HG03025 (cell line): ENCODE data around the gene FOXP1.

Source experiments
- ATAC-seq: cut with Tn5 transposase; IDR thresholded peaks from one replicate; pipeline ENCODE4 v1.9.1; 2021; ENCODE audit warnings: mild to moderate bottlenecking, moderate library complexity; ENCODE audit not compliant: unreplicated experiment, low FRiP score

Gene FOXP1

DNA sequence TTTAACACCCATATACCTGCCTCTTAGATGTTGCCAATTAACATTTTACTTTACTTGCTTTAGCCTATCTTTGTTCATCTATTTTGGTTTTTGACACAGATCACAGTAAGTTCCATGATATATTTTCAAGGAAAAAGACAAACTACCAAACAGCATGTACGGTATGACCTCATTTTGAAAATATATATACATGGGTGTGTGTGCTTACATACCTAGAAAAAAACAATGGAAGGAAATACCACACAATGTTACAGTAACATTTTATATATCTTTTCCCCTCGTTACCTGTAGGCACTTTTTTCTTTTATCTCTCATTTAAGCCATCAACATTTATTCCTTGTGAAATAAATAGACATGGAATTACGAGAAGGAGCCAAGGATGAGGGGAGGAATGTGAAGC, 170.0 kb downstream of the FOXP1 start:
- no peak for ATAC-seq

DNA sequence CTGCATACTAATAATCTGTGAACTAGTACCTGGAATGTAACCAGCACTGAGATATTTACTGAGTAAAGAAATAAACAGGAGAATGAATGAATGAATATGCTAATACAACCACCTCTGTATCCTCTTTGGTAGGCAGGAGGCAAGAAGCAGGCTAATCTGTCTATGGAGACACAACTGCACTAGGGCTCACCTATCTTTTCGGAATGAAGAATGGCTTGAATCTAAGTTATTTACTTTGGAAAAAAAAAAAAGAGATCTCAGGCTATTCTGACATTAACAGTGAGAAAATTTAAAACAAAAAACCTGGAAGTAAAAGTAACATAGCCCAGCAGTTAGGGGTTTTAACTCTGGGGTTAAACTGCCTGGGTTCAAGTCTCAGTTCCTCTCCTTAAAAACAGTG, 174.2 kb downstream of the FOXP1 start:
- no peak for ATAC-seq

DNA sequence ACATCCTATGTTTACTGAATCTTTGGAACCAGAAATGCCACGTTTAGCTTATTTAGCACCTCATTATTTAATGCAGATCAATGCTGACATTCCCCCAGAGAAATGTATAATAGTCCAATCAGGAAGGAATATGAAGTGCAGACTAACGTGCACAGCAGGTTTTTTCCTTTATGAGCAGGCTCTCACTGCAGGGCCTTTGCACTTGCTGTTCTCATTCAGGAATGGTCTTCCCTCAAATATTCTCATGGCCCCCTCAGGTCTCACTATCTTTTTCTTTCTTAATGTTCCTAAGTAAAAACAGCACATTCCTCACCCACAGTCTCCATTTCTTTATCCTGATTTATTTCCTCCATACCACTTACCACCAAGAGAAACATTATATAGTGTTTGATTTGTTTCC, 174.6 kb downstream of the FOXP1 start:
- ATAC-seq = no peak

DNA sequence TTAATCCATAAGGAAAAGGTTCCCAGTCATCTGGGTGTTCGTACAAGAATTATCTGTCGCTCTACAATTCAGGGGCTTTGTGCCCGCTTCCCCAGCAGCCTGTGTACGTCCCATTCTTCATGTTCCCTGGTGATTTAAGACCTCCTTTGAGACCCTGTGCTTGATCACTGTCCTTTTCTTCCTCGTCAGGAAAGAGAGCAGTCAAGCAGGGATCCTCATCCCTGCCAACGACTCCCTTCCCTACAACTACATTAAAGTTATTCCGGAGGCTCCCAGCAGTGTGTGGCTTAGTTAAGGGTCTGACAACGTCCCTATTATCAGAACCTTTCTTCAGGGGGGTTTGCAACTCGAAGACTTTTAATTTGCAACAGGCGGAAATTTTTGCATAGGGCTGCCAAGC, 175.7 kb downstream of the FOXP1 start:
- no peak for ATAC-seq

DNA sequence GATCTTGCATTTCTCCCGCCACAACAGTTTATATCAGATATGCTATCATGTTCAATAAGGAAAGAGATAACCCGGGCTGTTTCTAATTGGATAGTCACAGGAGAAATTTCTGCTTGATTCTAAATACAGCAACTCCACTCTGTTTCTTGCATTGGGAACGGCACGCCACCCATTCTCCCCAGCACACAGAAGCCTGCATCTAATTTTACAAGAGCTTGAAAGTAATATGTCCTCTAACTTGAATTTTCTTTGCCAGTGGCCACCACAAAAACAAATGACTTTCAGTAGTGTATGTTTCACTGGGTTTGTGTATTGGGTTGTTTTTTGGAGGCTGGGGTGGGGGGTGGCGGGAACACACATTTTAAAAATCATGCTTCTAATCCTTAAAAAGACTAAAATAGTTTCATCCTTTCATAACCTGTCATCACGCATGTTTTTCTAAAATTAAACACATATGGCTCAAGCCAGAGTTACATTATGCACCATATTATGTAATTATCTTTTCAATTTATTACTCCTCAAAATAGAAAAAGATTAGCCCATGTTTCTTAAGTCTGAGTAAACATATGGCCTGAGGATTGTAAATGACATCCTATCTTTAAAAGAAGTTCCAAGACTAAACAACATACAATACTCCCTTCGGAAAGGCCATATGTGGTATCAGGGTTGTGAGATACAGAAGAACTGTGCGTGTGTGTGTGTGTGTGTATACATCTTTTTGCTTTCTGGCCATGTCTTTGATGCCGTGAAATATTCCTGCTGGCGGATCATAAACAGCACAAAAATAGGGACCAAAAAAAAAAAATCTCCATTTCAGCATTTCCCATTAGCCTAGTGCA, 176.3 kb downstream of the FOXP1 start:
- ATAC-seq = no peak

DNA sequence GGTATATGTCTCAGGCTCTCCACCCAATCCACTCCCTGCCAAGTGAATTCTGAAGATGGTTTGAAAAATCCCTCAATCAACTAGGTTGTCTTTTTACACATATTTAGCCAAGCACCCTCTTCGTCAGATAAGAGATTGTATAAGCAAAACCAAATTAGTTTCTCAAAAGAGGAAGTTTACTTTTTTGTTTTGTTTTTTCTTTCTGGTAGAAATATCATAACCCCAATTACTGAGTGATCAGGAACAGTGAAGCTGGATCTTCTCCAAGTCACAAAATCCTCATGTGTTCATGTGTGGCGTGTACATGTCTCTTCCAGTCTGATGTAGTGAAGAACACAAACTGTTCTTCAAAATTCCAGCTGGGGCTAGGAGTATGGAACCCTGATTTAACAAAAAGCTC, 180.6 kb downstream of the FOXP1 start:
- no peak for ATAC-seq

DNA sequence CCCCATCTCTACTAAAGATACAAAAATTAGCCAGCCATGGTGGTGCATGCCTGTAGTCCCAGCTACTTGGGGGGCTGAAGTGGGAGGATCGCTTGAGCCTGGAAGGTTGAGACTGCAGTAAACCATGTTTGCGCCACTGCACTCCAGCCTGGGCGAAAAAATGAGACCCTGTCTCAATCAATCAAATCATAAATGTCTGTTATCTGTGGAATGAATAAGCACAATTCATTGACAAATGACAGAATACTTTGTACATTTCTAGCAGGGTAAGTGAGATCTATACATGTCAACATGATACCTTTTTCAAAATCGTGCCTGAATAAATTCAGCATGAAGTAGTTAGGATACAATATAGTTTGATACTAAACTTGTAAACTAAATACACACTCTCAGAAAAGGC, 181.2 kb downstream of the FOXP1 start:
- no peak for ATAC-seq

DNA sequence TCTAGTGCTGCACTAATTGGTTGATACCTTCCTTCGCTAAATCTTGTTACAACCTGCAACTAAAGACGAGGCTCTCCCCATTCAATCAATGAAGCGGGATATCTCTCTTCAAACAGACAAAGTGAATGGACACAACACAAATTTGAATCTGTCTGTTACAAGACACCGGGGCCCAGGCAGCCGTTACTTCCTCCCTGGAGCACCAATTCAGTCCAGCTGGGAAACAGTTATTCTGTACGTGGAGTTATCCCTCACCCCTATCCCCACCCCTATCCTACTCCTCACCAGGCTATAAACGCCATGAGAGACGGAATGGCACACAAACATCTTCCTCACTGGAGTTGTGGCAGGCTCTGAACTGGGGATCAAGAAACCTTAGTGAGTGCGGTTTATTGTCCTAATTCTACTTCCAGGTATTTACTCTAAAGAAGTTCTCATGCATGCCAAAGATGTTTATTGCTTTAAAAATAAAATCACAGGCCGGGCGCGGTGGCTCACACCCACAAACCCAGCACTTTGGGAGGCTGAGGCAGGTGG, 181.8 kb downstream of the FOXP1 start:
- ATAC-seq = no peak

DNA sequence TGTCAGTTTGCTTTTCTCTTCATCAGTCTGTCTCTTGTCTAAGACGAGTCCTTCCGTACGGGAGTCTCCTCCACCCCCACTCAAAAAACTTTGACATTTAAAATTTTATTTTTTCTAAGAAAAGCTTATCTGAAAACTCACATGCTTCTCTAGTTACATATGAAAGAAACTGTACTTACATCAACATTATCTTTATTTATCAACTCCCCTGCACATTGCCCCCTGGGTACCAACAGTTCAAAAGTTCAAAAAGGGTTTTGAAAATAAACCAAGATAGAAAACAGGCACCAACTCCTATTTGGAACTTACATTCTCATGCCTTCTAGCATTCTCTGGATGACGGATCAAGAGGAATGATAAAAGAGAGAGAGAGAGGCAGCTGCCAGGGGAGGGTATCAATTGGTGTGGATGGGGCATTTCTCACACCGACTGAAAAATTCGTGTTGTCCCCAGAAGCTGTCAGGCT, 182.5 kb downstream of the FOXP1 start:
- ATAC-seq = no peak

DNA sequence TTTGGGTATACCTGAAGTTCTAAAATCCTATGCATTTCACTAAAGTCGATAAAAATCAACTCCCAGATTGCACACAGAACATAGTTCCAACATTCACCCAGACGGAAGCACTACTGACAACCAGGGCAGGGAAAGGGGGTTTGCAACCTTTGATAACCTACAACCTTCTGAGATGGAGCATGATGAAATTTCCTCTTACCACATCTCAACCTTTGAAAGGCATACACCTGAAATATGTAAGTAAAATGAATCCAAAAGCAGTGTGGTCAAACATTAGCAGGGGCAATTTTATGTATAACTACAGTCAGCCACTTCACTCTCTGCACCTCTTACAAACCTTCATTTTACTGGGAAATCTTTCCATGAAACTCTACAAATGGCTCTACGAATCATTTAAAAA, 184.1 kb downstream of the FOXP1 start:
- ATAC-seq = no peak

DNA sequence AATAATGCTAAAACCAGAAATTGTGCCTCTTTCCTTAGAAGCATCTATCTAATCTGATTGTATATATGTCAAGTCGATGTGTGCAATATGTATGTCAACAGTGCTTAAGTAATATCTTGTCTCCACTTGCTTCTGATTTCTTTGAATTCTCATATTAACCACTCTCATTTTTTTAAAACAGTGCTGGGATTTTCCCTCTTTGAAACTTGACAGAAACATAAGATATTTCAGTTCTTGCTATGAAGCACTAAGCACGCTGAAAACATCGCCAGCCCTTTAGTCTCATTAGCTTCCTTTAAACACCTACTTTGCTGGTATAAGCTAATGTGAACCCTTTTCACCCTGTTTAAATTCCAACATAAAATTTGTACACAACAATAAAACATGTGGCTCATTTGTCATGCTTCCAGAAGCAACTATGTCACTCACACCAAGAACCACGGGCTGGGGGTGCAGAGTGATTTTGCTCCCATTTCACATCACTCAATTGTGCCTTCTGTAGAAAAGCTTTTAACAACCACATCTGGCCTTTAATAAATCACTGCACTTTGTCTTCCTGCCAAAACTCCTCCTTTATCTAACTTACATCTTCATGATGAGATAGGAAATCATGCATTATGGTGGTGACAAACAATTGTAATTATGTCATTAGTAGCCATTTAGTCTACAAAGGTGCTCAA, 185.2 kb downstream of the FOXP1 start:
- ATAC-seq = no peak

DNA sequence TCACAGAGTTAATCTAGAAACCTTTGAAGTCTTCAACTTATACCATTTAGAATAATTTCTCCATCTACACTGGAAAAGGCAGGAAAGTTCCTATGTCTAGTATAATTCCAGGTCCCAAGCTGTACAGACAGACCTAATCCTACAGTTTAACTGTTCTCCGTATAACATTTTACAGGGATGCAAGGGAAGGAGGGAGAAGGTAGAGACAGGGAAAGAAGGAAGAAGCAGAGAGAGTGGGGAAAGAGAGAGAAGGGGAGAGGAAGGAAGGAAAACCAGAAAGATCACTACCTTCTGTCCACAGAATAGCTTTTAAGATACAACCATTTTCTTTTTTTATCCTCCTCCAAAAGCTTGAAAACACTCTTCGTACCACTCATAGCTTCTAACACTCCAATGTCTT, 185.8 kb downstream of the FOXP1 start:
- no peak for ATAC-seq

DNA sequence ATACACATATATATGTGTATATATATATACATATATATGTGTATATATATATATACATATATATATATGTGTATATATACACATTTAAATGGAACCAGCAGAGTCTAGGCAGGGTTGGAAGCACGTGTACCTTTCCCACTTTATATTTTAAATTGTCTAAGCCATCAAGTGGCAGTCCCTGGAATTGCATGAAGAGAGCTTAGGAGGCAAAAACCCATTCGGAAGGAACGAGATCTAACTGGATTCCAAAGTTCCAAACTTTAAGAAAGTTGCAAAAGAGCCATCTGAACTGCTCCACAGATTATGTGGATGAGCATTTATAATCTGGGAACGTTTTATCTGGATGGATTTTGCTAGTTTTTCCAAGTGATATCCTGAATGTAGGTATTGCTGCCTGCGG, 186.5 kb downstream of the FOXP1 start:
- ATAC-seq = no peak

DNA sequence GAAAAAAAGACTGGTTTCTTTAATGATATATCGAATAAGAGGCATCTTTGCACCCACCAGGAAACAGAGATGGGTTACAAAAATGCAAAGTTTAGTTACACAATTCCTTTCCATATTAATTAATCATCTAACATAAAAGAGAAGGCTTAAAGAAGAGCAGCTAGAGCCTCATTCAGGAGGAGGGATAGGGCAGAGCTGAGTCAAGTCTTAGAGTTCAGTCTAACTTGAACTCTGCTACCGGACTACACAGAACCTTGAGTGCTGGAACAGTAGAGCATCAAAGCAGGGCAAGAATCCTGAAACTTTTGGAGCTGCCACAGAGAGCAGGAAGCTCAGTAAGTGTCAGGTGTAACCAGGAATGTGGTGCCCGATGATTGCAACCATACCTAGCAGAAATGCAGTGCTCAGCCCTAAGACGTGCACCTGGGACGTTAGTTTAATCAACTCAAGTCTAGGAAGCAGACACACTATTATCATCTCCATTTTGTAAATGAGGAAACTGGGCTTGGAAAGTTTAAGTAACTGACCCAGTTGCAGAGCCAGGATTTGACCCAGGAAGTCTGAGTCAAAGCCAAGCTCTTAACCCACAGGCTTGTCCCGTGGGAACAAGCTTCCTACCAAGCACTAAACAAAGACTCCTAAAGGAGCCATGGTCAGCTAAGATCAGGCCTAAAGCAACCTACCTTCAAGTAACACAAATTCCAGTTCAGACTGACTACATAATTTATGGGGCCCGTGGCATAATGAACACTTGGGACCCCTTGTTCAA, 187.4 kb downstream of the FOXP1 start:
- no peak for ATAC-seq

DNA sequence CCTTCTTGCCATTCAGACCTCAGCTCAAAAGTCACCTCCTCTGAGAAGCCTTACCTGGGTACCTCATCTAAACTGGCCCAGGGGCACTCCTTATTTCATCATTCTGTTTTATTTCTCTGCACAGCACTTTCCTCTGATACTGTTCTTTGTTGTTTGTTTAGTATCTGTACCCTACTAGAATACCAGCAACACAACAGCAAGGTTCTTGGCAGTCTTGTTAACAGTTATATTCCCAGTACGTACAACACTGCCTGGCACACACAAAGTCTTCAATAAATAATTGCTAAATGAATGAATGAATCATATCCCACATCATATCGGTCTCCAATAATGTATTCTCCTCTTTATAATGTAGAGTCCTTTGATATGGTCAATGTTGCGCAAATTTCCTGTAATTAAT, 188.1 kb downstream of the FOXP1 start:
- ATAC-seq = no peak

DNA sequence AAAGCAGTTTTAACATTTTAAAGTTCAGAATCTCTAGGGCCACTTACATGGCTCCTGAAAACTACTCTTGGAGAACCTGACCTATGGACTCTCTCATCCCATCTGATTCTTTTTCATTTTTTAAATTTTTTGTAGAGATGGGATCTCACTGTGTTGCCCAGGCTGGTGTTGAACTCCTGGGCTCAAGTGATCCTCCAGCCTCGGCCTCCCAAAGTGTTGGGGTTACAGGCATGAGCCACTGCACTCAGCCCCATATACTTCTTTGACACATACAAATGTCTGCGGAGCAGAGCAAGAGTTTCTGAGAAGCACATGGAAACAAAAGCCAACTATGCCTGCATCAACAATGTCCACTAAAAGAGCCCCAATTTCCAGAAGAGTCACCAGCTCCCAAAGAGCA, 189.8 kb downstream of the FOXP1 start:
- ATAC-seq = no peak

DNA sequence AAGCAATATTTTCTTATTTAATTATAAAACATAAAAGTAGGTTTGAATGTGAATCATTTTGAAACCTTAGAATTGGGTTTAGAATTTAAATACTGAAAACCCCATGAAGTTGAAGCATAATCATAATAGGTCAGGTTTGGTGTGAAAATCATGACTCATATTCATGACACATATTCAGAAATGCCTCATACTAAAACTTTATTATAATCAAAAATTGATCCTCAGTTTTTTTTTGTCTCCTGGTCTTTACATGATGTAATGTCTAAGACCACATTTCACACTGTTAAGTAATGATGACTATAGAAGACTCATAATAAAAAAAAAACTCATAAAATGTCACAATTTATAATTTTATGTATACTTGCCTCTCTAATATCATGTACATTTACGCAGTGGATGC, 190.4 kb downstream of the FOXP1 start:
- no peak for ATAC-seq

DNA sequence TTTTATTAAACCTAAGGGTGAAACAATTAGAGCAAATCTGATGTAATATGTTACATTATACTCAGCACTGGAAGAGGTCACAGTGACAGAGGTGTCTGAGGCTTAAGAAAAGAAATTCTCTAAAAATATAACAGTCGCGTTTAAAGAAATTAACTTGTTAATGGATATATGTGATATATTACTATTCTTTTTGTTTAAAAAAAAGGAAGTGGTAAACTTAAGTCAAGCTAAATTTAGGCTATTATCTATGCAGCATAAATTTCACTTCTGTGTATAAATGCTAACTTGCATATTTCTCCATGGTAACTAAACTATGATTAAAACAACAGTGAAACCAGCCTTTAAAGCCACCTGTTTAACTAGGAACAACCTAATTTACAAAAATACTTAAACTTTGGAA, 191.3 kb downstream of the FOXP1 start:
- peak; percentile 70 for ATAC-seq

DNA sequence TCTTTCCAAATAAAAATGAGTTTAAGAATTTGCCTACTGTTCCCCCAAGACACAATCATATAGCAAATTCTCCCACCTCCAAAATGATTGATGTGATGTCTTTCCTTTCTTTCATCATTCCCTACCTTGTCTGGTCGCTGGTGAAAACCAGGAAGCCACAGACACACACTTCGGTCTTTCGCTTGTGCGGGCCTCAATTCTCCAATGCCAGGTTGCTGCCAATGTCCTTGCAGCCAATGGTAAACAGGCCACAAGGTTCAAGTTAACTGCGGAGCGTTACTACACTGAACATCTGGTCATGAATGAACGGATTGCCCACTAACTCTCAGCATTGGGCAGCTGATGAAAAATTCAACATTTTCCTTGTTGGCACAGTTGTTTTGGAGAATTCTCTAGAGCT, 192.2 kb downstream of the FOXP1 start:
- ATAC-seq = no peak

DNA sequence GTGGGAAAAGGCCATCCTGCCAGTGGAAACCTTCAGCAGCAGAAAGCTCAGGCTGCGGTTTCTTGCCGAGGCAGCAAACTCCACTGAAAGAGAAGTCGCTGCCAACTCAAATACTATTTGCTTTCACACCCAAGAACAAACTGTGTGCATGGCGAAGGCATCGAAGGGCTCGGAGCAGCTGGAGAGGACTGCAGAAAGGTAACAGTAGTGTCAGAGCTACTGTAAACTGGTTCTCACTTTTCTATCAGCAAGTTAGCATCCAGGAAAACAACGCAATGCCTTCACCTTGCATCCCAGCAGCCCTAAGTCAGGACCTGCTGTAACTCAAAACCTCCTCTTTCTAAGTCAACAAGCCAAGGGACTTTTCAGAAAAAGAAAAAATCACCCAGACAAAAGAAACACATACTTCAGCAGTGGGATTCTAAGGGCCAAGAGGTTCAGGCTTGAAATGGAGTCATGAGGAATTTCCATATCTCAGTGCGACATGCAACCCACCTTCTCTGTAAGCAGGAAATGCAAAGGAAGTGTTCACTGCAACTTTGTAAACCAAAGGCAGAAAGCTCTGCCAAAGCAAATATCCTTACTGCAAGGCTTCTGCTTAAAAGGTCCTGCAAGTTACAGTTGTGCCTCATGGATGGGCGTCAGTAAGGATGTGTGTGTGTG, 193.5 kb downstream of the FOXP1 start:
- no peak for ATAC-seq

DNA sequence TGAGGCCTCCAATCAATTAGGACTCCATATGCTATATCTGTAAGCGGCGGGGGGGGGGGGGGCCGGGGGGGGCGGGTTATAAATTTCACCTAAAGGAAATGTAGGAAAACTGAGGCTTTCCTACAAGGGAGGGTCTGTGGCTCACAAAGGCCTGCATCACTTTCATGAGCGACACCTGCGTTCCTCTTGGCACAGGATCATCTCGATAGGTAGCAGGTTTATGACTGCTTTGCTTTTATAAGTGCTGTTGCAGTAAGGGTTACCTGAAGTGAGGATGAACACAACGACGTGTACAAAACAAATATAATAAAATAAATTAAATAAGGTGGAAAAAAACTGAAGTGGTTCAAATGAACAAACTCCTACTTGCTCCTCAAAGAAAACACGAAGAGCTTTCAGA, 194.3 kb downstream of the FOXP1 start:
- no peak for ATAC-seq
